Stimulated activated CD8-positive, alpha-beta memory T cell treated with anti-CD3 and anti-CD28 coated beads, Interleukin-4, amount 100 ng/mL, for 48 hours (primary cell): ENCODE measurements around the gene SMARCA2.
A peak's percentile ranks its signal among the peaks of the same experiment; 100 is the strongest.

ENCODE experiments used
- DNase-seq: peaks from one replicate; pipeline ENCODE4 v3.0.0-alpha.2; 2020

Gene SMARCA2

DNA sequence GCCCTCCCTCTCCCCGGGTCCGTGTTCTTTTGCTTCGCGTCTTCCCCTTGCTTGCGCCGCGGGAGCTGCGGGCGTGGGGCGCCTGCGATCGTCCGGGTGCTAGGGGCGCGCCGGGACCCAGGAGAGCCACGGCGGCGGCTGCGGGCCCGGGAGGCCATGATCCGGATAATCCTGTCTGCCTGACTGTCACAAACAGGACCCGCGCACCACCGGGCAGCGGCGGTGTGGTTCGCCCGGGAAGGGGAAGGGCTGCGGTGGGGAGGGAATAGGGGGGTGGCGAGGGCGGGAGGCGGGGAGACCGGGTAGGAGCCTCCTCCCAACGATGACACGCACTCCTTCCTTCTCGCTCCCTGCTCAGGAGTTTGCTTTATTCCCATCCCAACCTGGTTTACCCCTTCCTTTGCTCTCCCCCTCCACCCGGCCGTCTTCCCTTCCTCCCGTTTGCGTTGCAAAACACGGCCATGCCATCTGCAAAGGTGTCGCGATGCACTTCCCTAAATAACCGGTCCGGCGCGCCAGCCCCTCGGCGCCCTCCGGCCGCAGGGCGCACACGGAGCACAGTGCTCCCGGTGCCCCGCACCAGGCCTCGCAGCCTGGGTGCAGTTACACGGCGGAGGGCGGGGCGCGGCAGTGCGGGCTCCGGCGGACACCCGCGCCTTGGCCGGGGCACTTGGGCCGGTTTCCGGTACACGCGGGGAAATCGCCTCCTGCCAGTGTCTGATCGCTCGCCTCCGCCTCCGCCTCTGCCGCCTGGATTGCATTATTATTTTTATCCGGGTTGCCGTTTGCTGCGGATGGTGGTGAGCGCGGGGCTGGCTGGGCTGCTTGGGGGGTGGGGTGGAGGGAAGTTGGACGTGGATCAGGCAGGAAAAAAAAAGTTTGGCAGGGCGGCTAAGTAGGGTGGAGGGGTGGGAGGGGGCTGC is 1.5 kb downstream of the SMARCA2 start:
- peak; percentile 71 for DNase-seq

DNA sequence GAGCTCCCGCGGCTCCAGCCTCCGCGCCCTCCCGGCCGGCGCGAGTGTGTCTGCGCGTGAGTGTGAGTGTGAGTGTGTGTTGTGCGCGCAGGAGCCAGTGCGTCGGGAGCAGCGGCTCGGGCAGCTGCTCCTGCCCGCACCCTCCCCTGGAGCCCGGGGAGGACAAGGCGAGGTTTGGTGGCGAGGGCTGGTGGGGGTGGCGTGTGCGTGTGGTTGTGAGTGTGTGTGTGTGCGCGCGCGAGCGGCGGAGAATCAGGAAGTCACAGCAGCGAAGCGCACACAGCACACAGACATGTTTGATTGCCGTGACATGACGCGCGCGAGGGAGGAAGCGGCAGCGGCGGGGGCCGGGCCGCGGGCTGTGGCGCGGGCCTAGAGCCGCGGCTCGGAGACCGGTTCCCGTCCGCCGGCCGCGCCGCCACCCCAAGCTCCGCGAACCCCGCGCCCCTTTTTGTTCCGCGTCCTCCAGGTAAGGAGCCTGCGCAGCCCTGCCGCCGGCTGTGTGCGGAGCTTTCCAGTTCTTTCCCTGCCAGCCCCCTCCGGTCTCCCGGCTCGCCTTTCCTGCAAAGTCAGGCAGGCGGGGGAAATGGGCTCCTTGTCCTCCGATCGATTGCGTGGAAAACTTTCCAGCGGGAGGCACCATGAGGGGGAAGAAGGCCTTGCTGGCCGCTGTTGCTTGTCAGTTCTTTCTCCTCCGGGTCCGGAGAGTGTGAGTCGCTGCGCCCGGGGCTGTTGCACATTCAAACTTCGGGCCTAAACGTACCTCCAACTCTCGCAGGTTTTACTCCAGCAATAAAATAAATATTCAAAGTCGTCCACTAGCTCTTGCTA is 2.4 kb downstream of the SMARCA2 start:
- peak; percentile 78 for DNase-seq

DNA sequence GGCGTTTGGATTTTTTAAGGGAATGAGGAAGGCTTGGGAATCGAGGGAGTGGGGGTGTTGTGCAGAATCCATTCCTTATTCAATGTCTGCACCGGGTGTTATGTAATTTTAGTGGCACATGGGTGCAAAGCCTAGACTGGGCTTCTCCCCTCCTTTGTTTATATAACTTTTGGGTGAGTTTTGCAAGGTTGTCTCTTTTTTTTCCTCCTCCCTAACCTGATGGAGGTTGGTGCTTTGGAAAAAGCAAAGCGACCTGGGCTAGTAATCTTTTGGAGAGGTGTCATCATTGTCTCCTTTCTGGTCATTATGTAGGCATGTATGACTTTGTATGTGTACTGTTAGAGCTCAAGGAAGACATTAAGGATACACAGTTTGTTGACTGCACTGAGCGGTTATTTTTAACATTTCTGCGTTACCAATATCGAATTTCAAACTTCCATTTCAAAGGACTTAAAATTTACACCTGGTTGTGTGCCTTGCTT is 3.1 kb downstream of the SMARCA2 start:
- no peak for DNase-seq

DNA sequence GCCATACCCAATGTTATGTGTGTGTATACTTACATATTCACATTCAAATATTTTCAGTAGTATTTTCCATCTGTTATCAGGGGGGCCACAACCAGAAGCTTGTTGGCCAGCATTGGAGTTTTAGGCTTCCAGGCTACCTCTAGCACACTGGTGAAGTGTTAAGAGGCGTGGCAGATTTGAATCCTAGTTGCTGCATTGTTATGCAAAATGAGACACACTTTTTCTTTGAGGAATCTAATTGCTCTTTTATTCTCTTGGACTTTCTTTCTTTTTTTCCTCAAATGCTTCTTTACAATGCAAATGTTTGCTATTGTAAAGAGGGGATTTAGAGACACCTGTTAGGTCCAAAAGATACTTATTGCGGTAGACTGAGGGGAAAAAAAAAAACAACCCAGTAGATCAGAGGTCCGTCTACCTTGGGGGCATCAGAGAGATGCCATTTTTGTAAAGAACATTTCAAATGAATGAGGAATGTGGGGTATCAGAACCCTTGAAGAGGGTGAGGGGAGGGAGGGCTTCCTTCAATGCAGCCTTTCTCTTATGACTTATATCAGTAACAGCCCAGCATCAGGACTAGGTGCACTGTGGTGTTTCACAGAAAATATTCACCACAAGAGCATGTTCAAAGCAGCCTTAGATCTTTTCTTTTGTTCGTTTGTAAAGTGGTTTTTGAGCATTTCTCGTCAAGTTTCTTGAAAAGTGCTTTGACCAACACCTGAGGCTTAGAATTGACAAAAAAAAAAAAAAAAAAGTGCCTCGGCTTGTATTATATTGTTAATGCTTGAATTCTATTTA is 3.8 kb downstream of the SMARCA2 start:
- DNase-seq: no peak

DNA sequence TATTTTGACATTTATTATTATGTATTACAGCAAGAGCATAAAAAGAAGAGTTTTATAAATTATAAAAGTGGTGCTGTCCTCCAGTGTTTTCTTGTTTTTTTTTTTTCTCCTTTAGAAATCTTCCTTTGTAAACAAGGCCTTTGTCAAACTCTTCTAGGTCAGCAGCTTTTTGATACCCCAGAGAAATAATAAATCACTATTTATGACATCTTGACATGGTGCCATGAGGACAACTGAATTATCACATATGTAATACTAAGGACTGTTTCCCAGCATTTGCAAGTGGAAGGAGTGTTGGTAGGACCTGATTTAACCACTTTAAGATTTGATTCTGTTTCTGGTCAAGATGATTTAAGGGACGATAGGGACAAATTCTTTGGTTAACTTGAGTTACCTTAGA is 4.6 kb downstream of the SMARCA2 start:
- DNase-seq: no peak

DNA sequence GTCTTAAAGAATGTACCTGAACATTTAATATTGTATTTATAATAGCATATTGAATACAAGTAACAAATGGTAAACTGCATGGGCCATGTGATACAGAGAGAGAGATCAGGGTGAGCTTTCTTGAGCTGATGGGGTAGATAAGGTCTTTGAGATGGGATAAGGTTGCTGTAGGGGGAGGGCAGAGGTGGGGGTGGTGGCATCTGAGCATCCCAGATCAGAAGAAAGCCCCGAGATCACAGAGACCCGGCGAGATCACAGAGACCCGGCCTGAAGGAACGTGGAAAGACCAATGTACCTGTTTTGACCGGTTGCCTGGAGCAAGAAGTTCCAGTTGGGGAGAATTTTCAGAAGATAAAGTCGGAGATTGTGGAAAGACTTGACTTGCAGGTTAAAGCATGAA is 6.6 kb downstream of the SMARCA2 start:
- DNase-seq: no peak

DNA sequence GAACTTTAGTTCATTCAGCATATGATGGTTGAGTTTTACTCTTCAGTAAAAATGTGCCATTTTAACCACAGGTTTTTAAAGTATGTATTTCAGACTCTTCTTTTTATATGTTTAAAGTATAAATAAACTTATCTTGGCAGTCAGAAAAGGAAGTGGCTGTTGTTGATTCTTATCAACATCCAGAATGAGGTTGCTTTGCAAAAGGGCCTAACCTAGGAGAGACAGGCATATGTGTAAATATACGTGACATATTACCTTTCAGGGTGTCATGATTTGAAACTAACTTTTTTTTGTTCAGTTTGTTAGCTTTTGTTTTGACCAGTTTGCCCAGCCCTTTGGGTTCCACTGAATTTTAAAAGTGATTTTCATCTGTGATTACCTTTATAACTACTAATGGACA is 7.4 kb downstream of the SMARCA2 start:
- DNase-seq: no peak

DNA sequence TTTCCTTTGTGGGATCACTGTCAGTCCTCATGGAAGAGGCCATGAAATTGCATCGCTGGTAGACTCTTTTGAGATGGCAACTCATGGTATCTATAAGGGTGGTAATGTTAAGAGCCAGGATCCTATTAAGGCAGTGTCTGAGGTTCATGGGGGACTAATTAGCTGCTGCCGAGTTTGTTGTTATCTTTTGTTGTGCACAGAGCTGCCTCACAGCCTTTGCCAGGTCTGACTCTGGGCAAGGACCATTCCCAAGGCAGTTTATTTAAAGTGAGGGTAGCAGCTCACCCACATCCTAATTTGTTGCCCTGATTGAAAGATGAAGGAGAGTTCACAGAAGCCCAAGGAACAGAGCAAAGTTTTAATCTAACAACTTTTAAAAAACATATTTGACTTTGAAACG is 7.9 kb downstream of the SMARCA2 start:
- DNase-seq: no peak

DNA sequence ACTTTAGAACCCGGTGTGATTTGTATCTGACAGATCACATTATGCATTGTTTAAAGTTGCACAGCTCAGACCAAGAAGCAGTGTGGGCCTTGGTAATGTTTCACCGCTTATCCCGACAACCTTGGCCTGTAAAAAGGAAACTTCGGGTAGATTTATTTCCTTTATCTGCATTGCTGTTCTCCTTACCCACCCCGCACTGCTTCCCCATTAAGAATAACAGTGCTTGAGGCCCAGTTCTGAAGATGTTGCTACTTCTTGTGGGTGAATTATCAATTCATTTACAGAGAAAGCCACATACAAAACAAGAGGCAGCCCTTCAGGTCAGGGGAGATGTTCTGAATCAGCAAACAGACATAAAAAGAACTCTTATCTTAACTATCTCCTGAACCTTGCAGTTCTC is 8.4 kb downstream of the SMARCA2 start:
- no peak for DNase-seq

DNA sequence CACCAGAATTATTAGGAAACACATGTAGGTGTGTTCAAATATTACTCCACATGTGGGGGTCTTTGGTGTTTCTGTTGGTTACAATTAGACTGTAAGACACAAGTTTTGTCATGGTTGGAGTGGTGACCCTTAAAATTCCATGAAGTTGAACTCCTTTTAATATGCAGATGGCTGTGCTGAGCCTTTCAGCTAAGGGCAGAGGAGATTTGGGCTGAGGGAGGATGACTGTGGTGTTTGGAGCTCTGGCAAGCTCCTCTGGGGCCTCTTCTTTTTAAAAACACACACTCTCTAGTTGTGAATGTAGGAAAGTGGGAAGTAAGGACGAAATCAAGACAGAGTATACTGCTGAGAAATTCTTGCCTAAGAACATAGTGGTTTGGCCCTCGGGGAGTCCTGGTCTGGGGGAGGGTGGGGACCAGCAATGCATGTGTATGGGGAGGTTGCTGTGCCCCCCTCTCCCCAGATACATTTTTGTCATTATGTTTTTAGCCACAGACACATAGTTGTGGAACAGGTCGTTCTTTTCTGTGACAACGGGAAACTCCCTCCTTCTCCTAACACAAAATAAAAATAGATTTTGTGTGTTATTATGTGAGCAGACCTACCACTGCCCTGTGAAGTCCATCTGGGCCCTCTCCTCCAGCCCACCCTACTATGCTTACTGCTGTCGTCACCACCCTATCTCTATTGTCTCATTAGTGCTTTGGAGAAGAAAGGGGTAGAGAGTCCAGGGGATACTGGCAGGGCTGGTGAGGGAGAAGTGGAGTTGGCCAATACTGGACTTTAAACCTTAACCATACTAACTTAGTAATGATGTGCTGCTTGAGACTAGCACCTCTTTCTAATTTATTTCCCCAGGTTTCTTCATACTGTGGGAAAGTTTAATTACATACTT is 10.0 kb downstream of the SMARCA2 start:
- no peak for DNase-seq

DNA sequence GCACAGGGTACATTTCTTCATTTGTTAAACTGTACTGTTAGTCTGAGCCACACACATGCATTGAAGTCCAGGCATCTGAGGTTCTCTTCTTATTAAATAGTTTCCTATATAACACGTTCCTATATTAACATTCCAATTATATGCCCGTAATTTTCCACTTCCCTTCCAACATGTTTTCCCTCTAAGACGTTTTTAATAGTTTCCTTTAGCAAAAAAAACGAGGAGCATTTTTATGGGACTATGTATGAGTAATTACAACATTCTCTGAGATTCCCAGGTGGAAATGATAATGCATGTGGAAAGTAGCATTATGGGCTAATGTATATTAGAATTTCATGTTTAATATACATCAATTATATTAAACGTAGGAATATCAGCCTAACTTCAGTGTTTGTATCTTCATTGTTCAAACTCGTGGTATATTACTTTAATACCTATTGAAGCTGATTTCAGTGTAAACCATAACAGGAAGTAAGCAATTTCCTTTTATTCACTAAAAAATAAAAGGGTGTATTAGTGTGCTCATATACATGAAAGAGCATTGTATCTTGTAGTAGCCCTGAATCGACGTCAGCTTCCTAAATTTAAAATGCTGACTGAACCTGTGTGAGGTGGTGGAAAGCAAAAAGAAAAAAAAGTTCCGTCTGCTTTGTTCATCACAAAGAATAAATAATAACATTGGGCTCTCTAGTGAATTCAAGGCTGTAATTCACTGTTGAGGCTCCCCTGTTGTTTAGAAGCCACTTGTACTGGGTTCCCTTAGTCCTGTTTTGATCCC is 11.3 kb downstream of the SMARCA2 start:
- DNase-seq: no peak

DNA sequence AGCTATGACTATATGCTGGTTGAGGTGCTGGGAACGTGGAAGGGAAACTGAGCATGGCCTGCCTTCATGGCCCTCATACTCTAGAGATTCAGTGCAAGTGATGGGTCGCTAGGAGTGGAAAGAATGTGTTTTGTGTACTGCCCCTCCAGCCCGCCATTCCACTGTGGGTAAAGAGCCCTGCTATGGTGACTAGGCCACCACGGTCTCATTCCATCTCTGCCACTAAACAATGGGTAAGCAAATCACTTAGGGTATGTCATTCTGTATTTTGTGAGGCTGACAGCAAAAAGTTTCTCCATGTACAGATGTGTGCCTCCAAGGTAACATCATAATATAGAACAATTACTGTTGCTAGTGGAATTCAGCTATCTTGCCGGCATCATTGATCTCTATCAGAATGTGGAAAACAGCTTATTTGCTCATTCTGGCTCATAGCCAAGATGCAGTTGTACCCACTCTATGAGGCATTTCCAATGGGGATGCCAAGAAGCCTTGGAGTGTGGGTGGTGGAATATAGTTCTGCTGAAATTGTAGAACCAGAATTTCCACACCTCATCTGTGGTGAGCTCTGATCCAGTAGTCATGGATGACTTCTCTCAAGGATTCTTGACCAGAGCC is 12.5 kb downstream of the SMARCA2 start:
- no peak for DNase-seq

DNA sequence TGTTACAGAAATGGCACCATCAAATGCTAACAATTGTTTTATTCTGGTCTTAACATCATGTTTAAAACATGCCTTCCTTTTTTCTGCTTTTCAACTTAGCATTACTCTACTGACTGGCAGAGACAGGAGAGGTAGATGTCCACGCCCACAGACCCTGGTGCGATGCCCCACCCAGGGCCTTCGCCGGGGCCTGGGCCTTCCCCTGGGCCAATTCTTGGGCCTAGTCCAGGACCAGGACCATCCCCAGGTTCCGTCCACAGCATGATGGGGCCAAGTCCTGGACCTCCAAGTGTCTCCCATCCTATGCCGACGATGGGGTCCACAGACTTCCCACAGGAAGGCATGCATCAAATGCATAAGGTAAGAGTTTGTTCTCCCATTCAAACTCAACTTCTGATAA is 13.7 kb downstream of the SMARCA2 start:
- DNase-seq: no peak

DNA sequence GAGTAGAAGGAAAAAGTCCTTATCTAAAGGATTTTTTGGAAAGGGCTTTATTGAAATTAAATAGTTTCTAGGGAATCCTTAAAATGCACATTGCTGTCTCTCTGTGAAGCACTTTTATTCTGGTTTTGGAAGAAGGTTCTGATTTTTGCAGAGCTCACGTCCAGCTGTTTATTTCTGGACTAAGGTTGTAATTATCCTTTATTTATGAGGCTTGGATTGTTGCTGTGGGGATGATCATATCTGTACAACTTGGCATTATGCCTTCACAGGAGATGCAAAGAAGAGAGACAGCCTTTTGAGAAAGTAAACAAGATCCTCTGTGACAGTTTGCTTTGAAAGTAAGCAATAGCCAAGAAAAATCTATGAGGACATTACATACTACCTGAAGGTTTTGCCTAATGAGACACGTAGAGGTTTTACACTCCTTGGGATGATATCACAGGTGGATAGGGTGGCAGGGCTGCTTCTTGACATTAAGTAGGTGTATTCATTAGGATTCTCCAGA is 14.6 kb downstream of the SMARCA2 start:
- DNase-seq: no peak

DNA sequence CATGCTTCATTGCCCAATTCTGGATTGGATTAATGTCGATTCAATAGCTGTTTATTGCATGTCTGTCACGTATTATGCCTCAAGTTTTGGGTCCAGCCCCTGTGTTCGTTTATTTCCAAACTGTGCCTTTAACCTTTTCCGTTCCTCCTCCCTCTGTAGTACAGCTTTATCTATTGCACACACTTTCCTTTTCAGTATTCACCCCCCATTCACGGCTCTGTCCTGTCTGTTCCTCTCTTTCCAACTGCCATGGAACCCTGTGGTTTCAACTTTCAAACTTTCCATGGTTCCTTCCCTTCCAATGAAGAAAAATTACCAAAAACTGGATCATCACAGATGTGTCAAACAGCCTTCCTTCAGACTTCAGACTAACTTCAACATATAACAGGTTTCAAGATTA is 17.1 kb downstream of the SMARCA2 start:
- DNase-seq: no peak

DNA sequence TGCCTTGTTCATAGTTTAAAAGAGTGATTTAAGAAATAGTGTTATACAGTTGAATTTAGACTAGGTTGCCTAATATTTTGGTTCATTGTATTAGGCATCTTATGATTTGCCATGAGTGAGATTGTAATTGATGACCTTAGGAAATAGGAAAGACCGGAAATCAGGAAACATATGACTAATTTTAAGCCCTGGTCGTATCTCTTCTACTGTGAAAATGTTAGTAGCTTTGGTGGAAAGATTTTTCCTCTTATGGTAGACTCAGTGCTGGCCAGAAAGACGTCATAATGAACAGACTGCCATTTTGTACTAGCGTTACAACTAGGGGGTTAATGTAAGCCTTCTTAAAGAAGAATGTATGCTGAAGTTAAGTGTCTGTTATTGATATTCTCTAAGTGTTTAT is 21.7 kb downstream of the SMARCA2 start:
- DNase-seq: no peak

DNA sequence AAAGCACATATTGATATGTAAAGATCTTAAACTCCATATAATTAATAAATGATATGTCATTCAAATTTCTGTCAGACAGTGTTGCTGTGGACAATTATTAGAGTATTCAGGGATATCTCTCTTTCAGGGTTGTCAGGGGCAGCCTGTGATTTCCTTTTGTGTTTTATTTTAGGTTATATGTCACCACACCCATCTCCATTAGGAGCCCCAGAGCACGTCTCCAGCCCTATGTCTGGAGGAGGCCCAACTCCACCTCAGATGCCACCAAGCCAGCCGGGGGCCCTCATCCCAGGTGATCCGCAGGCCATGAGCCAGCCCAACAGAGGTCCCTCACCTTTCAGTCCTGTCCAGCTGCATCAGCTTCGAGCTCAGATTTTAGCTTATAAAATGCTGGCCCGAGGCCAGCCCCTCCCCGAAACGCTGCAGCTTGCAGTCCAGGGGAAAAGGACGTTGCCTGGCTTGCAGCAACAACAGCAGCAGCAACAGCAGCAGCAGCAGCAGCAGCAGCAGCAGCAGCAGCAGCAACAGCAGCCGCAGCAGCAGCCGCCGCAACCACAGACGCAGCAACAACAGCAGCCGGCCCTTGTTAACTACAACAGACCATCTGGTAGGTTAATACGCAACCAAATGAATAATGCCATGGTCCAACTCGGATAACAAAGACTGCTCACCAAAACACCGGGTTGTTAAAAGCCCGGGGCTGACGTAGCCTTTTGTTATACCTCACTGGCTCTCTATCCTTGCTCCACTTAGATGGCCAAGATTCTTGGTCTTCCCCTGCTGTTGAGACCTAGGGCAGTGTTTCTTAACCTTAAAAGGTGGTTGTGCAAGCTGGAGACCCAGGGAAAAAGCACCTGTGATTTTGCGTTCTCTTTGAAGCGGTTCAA is 24.4 kb downstream of the SMARCA2 start:
- no peak for DNase-seq

DNA sequence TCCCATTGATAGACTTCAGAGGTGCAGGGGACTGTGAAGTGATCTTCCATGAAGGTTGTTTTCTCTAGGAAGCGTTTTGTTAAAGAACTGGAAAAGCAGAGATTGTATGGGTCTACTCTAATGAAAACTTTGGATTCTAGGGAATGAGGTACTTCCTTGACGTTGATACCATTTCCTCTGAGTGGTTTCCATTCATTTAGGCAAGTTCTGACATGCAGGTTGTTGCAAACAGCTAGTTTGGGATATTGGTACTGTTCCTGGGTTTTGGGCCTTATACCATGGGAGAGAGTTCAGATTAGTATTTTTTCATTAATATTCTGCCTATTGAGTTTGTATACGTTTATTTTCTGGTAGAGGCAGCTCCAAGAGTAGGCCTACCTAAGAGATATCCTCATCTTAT is 25.7 kb downstream of the SMARCA2 start:
- DNase-seq: no peak

DNA sequence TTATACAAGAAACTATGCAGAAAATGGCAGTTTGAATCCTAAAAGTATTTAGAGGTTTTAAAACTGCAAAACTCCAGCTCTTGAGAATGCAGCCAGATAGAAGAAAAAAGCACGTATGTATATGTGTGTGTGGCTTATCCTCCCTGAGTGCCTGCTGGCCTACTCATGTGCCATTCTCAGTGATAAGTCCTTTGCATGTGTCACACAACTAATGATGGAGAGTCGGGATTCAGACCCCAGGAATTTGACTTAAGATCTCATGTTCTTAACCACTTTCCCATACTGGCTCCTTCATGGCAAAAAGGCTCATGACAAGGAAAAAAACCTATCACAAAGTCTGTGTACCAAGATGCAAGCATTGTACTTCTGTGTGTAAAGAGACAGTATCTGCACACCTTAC is 26.6 kb downstream of the SMARCA2 start:
- DNase-seq: no peak
